HepG2 (cell line): Measurements from ENCODE around the gene EIF5A. TPM values are rescaled to one million over a fixed set of nuclear protein-coding genes. Genes with fewer than 3 reads are reported as not detected.
A peak's percentile ranks its signal among the peaks of the same experiment; 100 is the strongest.

Experiments
- BORCS8-MEF2B ChIP-seq: sonication (generic); formaldehyde crosslinking; IDR thresholded peaks from 2 replicates; pipeline ENCODE4 v1.8.0; 2022; ENCODE audit warnings: mild to moderate bottlenecking, missing genetic modification reagents
- MTERF4 ChIP-seq: sonication (generic); formaldehyde crosslinking; IDR thresholded peaks from 2 replicates; pipeline ENCODE4 v1.8.0; 2023; ENCODE audit warnings: mild to moderate bottlenecking, missing genetic modification reagents
- NRL ChIP-seq: sonication (generic); formaldehyde crosslinking; IDR thresholded peaks from 2 replicates; pipeline ENCODE4 v1.5.0; 2020; ENCODE audit warnings: missing genetic modification reagents, mild to moderate bottlenecking, moderate library complexity, borderline replicate concordance
- SNAPC4 ChIP-seq: sonication (generic); formaldehyde crosslinking; IDR thresholded peaks from 2 replicates; pipeline ENCODE4 v1.4.0; 2020; ENCODE audit warnings: mild to moderate bottlenecking, missing genetic modification reagents
- SRF ChIP-seq: IDR thresholded peaks from 2 replicates; pipeline ENCODE4 v1.6.1; 2011; ENCODE audit warnings: mild to moderate bottlenecking, low read depth, low read length, moderate library complexity
- THAP9 ChIP-seq: sonication (generic); formaldehyde crosslinking; IDR thresholded peaks from 2 replicates; pipeline ENCODE4; 2020; ENCODE audit warnings: missing genetic modification reagents, mild to moderate bottlenecking, borderline replicate concordance
- THRA ChIP-seq: sonication (generic); formaldehyde crosslinking; IDR thresholded peaks from 2 replicates; pipeline ENCODE4 v1.4.0; 2020; ENCODE audit warnings: missing genetic modification reagents, borderline replicate concordance
- ZBTB7A ChIP-seq: sonication (generic); formaldehyde crosslinking; IDR thresholded peaks from 2 replicates; pipeline ENCODE4 v1.8.0; 2022; ENCODE audit warnings: mild to moderate bottlenecking, missing genetic modification reagents
- ZNF572 ChIP-seq: sonication (generic); formaldehyde crosslinking; IDR thresholded peaks from 2 replicates; pipeline ENCODE4 v1.5.1; 2020; ENCODE audit warnings: mild to moderate bottlenecking, missing genetic modification reagents
- ZNF598 ChIP-seq: sonication (generic); formaldehyde crosslinking; IDR thresholded peaks from 2 replicates; pipeline ENCODE4 v1.5.1; 2020; ENCODE audit warnings: mild to moderate bottlenecking, missing genetic modification reagents, borderline replicate concordance
- ZNF687 ChIP-seq: sonication (generic); formaldehyde crosslinking; IDR thresholded peaks from 2 replicates; pipeline ENCODE4 v1.5.1; 2020; ENCODE audit warnings: mild to moderate bottlenecking, missing genetic modification reagents, moderate library complexity
- ZNF883 ChIP-seq: sonication (generic); formaldehyde crosslinking; IDR thresholded peaks from 2 replicates; pipeline ENCODE4 v1.5.1; 2020; ENCODE audit warnings: mild to moderate bottlenecking, missing genetic modification reagents; ENCODE audit errors: not compliant biosample characterization
- polyA plus RNA-seq, 8 experiments: library from polyadenylated mRNA; depleted of rRNA in 3 of 8; stranded (reverse) in 7 of 8; unstranded in 1 of 8; fragments of >200 nt; fragmentation: Illumina TruSeq in 4 of 8; extraction: Trizol in 4 of 8; gene quantifications; 2 replicates each; pipeline versions ENCODE4 v1.2.1 to v1.2.3, GENCODE V29; 2011 to 2016; ENCODE audit warnings: low read depth in 4 of 8, missing spikeins in 1 of 8, mixed read lengths in 1 of 8; ENCODE audit not compliant: insufficient read depth in 1 of 8
- total RNA-seq, 5 experiments: library from RNA; depleted of rRNA; stranded (reverse); fragments of >200 nt; fragmentation: Illumina TruSeq; extraction: Trizol; gene quantifications; 2 replicates each; pipeline ENCODE4 v1.2.3, GENCODE V29; 2016; ENCODE audit warnings: low read depth in 1 of 5

The EIF5A gene
- total and polyA plus RNA-seq, 2 of the 13 experiments (the other 11 are each of a cell fraction or from before 2014, with no cell fraction given): 319 to 337 TPM

- TF ChIP-seq THAP9 (CRISPR knock-in tag) (peak; percentile 13; the same call in 1 of the 2 replicates), NRL (CRISPR knock-in tag) (0 out of 2 replicates have a peak, but pooled peaks have one; percentile 25), ZNF687 (CRISPR knock-in tag) (peak; percentile 16), SRF (no peak), ZNF572 (CRISPR knock-in tag) (peak; percentile 73; the same call in 1 of the 2 replicates), MTERF4 (CRISPR knock-in tag) (0 out of 2 replicates have a peak, but pooled peaks have one; percentile 7), ZNF598 (CRISPR knock-in tag) (peak; percentile 6; the same call in 1 of the 2 replicates), SNAPC4 (no peak), ZNF883 (peak; percentile 8), THRA (CRISPR knock-in tag) (peak; percentile 6; the same call in 1 of the 2 replicates), BORCS8-MEF2B (CRISPR knock-in tag) (0 out of 2 replicates have a peak, but pooled peaks have one; percentile 0), ZBTB7A (no peak)
Measured at GRCh38 chr17:7315570-7316235, 8.3 kb downstream of the EIF5A start (continued).
